Thyroid gland (tissue), 4 donors: ENCODE results near the gene RADX.

Source experiments
- POLR2A ChIP-seq, 2 donors: fragments of 450-650 bp; IDR thresholded peaks; one replicate each; pipeline ENCODE4 v1.6.1; 2017; ENCODE audit warnings: antibody characterized with exemption in 2 of 2, mild to moderate bottlenecking in 2 of 2, moderate library complexity in 1 of 2
- TF ChIP-seq, protein P1 (sequence below), 6 experiments: fragments of 200-600 bp in 3 of 6; fragments of 450-650 bp in 3 of 6; sonication (generic) in 3 of 6; IDR thresholded peaks; one replicate each; pipeline ENCODE4 v1.5.1; 2016 to 2019; ENCODE audit warnings: antibody characterized with exemption in 6 of 6, mild to moderate bottlenecking in 2 of 6, inconsistent platforms in 1 of 6, moderate library complexity in 1 of 6

DNA sequence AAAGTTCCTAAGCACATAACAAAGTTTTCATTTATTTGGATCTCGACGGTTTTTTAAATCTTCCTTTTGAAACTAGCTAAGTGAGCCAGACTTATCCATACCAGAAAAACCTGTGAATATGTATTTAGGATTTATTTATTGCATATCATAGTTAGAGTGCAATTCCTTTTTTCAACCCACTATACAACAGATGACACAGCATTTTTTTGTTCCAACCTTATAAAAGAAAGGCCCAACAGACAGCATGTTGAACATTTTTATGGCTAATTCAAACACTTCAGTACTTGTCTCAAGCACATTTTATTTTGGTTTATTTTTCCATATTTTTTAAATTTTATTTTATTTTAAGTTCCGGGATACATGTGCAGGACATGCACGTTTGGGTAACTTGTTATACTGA, 99.6 kb downstream of the RADX start:
- TF ChIP-seq, protein P1, sequence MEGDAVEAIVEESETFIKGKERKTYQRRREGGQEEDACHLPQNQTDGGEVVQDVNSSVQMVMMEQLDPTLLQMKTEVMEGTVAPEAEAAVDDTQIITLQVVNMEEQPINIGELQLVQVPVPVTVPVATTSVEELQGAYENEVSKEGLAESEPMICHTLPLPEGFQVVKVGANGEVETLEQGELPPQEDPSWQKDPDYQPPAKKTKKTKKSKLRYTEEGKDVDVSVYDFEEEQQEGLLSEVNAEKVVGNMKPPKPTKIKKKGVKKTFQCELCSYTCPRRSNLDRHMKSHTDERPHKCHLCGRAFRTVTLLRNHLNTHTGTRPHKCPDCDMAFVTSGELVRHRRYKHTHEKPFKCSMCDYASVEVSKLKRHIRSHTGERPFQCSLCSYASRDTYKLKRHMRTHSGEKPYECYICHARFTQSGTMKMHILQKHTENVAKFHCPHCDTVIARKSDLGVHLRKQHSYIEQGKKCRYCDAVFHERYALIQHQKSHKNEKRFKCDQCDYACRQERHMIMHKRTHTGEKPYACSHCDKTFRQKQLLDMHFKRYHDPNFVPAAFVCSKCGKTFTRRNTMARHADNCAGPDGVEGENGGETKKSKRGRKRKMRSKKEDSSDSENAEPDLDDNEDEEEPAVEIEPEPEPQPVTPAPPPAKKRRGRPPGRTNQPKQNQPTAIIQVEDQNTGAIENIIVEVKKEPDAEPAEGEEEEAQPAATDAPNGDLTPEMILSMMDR (IDR thresholded peaks at IDR 0.05) = no peak
- no peak for TF ChIP-seq POLR2A (IDR thresholded peaks at IDR 0.05)
